Dermis lymphatic vessel endothelial cell (primary cell): ENCODE data around the gene TMEM106B. TPM values are rescaled to one million over a fixed set of nuclear protein-coding genes. Genes with fewer than 3 reads are reported as not detected.

Experiments used
- total RNA-seq: library from RNA; depleted of rRNA; stranded (reverse); fragments of >200 nt; gene quantifications from 2 replicates; pipeline ENCODE4 v1.2.1, GENCODE V29; 2014

Gene TMEM106B
- 32.8 and 39.7 TPM in 2 replicates for total RNA-seq

DNA sequence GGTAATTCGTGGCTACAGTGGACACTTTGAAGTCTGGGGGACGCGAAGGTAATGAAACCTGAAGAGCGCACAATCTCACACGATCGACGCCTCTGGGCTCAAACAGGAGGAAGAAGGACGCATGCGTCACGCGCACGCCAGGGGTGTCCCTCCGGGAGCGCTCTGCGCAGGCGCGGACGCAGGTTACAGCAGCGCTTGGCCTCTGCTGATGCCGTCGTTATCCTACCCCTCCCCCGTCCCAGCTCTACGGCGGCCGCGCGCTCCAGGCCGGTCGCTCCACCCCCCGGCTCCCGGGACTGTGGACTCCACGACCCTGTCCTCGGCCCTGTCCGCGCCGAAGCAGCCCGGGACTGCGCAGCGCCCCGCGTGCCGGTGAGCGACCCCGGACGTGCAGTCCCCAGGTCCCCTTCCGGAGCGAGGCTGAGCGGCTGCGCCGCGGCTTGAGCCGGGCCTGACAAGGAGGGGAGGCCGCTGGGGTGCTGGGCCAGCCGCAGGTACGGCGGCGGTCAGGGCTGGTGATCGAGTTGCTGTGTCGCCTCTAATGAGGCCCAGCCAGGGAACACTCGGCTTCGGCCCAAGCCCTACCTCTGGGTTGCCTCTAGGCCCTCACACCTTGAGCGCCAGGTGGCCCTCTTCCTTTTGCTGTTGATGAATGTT, at the start of gene TMEM106B:
Gene TMEM106B, plus strand, starts transcription at position 241 of the 657 bp plus-strand sequence. CDS start 3,517 bp downstream, outside the sequence.

Other genes with a start within 250 kb of the TMEM106B start
- under 0.01 TPM in 1 of 2 replicates, not detected in the other for gene VWDE, start 192.6 kb downstream of the TMEM106B start, total RNA-seq